Mucosa of gallbladder (tissue), 1 donor: ENCODE results near the gene EDDM13. TPM values are rescaled to one million over a fixed set of nuclear protein-coding genes. Genes with fewer than 3 reads are reported as not detected.
"Not testable (repeated sequence)": the region's sequence is repeated elsewhere in the genome, so short reads cannot be mapped to it uniquely, and the experiment has no call there.

Experiments
- DNase-seq: peaks from one replicate; pipeline ENCODE4 v3.0.0-alpha.2; 2020; ENCODE audit warnings: low spot score
- total RNA-seq: library from RNA; stranded (reverse); gene quantifications from one replicate; pipeline ENCODE4 v1.2.1, GENCODE V29; 2021
- donor health status: DM: no; HTN: no; CAD: no.

Gene EDDM13, protein sequence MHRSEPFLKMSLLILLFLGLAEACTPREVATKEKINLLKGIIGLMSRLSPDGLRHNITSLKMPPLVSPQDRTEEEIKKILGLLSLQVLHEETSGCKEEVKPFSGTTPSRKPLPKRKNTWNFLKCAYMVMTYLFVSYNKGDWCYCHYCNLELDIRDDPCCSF
- total RNA-seq = not detected

DNA sequence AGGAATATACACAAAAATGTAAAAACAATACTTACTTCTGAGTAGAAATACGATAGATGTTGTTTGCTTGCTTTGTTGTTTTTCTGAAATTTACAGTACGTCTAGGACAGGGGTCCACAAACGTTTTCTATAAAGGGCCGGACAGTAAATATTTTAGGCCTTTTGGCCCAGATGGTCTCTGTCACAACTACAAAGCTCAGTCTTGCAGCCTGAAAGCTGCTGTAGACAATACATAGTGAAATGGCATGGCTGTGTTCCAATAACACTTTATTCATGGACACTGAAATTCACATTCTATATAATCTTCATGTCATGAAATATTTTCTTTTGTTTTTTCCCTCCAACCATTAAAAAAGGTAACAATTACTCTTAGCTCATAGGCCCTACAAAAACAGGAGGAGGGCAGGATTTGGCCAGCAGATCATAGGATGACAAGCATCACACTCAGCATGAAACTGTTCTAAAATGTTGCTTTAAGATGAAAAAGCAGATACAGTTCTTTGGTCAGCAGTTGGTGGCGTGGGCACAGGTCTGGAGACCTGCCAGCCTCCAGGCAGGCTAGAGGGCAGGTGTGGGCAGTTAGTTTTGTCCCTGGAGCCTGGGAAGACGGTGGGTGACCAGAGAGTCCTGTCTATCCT, at the start of gene EDDM13:
TSS of gene EDDM13 (plus strand) at position 588 of the 638 bp plus-strand sequence. CDS start 87 bp downstream, outside the sequence.
- DNase-seq = no peak

DNA sequence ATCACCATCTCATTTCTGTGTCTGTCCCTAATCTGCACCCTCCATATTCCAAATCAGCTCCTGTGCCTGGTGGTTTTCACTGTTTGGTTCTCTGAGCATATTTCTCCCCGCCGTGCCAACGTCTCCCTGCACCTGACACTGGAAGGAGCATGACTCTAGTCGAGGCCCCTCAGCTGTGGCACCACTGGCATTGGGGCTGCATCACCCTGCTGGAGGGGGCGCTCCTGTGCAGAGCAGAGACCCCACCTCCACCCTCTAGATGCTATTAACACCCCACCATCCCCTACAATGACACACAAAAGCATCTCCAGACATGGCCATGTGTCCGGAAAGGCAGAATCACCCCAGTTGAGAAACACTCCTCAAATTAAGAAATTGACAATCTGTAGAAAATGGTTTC, 49.6 kb upstream of the EDDM13 start:
- no peak for DNase-seq

DNA sequence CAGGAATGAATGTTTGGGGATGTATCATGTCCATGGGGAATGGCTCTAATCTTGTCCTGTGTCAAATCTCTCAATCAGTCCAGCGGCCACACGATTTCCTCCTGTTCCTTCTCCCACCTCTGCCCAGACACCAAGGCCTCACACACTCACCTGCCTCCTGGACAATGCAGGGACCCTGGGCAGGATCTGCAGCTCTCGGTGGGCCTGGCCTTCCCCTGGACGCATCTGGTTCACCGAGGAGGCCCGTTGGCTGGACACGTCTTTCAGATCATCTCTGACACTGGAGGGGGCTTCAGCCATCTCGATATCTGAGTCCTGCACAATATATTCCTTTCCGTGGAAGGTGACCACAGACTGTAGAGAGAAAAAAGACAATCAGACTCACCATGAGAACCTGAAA, 49.1 kb upstream of the EDDM13 start:
- no peak for DNase-seq

DNA sequence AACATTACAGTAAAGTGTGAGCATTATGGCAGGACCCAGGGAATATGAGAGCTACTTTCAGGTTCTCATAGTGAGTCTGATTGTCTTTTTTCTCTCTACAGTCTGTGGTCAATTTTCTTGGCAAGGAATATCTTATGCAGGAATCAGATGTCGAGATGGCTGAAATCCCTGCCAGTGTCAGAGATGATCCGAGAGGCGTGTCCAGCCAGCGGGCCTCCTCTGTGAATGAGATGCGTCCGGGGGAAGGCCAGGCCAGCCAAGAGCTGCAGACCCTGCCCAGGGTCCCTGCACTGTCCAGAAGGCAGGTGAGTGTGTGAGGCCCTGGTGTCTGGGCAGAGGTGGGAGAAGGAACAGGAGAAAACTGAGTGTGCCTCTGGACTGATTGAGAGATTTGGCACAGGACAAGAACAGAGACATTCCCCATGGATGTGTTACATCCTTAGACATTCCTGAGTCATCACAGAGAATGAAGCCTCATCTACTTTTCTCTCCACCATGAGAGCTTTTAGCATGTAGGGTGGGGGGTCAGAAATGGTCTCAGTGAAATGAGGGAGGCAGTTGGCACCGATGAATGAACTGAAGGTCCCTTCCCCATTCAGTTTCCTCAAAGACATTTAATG, 27.3 kb upstream of the EDDM13 start:
- DNase-seq = no peak

DNA sequence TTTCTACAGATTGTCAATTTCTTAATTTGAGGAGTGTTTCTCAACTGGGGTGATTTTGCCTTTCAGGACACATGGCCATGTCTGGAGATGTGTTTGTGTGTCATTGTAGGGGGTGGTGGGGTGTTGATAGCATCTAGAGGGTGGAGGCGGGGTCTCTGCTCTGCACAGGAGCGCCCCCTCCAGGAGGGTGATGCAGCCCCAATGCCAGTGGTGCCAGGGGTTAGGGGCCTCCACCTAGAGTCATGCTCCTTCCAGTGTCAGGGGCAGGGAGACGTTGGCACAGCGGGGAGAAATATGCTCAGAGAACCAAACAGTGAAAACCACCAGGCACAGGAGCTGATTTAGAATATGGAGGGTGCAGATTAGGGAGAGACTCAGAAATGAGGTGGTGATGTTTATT, 26.8 kb upstream of the EDDM13 start:
- not testable (repeated sequence) for DNase-seq

DNA sequence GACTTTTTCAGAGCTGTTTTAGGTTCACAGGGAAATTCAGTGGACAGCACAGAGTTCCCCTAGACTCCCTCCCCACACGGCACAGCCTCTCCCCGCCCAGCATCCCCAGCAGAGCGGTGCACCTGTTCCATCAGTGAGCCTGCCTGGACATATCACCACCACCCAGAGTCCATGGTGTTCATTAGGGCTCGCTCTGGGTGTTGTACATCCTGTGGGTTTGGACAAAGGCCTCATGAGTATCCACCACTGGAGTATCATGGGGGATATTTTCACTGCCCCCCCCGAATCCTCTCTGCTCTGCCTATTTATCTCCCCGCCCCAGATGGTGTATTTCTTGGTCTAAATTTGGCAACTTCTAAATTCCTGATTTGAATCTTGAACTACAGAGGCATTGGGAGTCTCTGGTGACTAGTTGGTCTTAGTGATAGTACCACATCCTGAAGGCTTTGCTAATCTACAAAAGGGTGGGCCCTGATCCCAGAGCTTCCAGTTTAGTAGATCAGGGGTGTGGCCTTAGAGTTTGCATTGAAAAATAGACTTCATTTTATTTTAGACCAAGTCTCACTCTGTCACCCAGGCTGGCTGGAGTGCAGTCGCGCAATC, 23.7 kb upstream of the EDDM13 start:
- not testable (repeated sequence) for DNase-seq

DNA sequence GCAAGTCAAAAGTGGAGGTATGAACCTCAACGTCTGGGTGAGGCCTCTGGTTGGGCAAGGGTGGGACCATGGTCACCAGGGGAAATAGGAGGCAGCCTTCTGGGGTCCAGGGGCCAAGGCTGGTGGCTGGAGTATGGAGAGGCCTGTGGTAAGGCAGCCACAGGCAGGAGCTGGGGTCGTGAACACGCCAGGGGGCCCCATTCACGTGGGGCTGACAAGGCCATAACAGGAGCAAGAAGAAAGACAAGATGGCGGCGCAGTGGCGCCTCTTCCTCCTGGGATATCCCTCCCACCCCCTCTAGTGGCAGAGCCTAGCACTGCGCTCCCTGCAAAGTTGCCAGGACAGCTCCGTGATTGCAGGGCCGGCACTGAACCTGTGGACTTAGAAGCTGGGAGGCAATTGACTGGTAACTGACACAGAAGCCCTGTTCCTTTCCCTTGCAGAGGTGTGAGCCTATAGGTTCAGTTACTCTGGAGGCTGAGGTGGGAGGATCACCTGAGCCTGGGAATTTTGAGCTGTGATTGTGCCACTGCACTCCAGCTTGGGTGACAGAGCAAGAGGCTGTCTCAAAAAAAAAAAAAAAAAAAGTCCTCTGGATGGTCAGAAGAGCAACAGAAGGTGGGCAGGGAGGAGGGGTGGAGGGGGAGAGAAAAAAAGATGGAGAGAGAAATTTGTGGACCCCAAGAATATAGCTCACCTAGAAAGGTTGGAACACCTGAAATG, 19.7 kb upstream of the EDDM13 start:
- peak; percentile 76 for DNase-seq

DNA sequence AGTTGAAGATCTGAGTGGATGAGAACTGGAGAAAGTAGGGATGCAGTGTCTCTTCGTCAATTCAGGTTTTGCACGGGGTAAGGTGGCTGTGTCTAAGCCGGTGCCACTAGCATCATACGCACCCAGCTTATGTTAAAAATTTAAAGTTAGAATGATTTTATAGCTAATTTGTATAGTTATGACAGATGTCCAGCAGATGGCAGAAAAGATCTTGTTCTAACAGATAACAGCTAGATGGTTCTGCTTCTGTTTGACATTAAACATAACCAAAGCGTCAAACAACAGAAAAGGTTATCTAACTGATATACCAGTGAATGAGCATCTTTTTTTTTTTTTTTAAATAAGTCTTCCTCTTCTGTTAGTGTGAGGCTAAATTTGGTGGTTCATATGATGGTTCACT, 18.8 kb upstream of the EDDM13 start:
- no peak for DNase-seq

DNA sequence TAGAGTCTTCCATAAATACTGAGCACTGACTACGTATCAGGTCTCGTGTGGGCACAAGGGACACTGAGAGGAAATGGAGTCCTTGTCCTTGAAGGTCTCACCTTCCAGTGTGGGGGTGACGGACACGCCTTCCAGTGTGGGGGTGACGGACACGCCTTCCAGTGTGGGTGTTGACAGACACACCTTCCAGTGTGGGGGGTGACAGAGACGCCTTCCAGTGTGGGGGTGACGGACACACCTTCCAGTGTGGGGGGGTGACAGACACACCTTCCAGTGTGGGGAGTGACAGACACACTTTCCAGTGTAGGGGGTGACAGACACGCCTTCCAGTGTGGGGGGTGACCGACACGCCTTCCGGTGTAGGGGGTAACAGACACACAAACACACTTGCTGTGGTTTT, 14.3 kb upstream of the EDDM13 start:
- DNase-seq = no peak

DNA sequence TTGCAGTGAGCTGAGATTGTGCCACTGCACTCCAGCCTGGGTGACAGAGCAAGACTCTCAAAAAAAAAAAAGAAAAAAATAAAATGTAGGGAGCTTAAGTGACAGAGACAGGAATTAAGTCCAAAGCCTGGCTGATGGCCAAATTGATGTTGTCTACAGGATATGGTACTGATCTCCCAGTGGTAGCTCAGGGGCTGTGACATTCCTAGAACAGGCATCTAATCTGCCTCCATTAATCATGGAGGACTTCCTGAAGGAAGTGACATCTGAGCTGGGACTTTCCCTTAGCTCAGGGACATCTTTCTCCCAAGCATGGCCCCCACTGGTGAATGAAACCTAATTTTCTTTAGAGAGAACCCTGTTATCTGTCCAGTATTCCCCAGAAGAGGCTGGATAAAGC, 11.4 kb upstream of the EDDM13 start:
- no peak for DNase-seq

DNA sequence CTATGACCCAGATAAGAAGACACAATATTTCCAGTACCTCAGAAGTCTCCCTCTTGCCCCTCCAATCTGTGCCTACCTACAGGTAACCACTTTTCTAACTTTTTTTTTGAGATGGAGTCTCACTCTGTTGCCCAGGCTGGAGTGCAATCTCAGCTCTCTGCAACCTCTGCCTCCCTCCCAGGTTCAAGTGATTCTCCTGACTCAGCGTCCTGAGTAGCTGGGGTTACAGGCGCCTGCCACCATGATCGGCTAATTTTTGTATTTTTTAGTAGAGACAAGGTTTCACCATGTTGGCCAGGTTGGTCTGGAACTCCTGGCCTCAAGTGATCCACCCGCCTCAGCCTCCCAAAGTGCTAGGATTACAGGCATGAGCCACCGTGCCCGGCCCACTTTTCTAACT, 10.6 kb upstream of the EDDM13 start:
- DNase-seq = not testable (repeated sequence)

DNA sequence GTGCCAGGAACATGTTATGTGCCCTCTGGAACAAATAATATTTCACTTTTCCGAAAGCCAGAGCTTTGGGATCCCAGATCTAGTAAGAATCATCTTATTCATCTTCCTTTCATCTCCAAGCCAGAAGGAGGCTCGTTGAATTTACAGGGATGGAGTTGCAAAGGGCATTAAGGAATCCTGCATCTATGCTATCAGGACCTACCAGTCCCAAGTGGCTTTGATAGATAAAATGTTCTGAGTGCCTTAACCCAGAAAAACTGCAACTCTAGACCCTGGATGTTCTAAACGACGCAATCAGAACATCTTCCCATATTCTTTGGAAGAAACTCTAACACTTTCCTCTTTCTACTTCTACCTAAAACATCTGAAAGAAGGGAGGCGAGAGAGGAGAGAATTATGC, 9.2 kb upstream of the EDDM13 start:
- no peak for DNase-seq

DNA sequence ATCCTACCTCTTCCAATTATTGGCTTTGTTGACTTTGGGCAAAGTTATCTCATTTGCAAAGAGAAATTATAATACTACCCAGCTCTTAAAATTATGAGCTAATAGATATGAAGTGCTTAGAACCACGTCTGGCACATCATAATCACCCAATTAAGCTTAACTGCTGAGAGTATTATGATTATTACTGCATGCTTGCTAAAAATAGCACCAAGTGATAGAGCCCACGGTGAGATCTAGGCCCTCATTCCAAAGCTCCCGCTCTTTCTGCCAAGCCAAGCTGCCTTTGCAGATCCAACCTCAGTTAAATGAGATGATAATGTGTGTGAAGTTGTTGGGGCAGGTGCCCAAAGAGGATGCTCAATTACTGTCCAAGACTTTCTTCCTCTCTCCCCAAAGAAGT, 6.5 kb upstream of the EDDM13 start:
- no peak for DNase-seq

DNA sequence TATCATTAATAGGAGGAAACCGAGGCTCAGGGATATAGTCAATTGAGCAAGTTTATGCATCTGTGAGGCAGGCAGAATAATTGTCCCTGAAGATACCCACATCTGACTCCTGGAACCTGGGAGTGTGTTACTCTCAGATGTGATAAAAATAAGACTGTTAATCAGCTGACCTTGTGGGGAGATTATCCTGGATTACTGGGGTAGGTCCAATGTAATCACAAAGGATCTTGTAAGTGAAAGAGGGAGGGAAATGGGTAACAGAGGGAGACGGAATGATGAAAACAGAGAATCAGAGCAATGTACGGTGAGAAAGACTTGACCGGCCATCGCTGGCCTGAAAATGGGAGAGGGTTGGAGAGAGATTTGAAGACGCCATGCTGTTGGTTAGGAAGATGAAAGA, 3.2 kb upstream of the EDDM13 start:
- no peak for DNase-seq

DNA sequence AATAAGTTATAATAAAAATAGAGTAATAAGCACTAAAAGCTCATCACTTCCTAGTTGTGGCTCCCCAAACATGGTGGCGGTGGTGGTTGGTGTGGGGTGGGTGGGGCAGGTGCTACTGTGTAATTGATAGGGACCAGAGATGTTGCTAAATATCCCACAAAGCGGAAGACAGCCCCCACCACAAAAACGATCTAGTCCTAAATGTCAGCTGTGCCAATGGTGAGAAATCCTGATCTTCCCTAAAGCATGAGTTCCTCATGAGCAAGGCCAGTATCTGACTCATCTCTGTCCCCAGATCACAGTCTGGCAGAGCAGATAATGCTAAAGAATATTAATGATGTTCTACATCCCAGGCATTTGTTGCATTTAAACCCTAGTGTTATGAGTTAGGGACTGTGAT, 1.9 kb upstream of the EDDM13 start:
- DNase-seq = no peak

DNA sequence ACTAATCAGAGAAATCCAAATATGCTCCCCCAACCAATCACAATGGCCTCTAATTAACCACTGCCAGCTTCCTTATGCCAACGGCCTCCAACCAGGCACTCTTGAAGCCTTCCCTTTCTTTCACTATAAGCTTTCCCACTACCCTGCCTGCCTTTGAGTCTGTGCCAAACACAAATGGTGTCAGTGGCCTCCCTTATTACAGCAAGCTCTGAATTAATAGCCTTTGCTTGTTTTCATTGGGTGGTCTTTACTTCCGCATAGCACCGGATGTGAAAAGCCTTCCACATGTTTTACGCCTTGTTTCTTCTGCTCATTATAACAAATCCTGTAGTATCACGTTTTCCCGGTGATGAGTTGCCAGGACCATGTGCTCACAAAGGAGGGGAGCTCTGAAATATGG, 1.4 kb upstream of the EDDM13 start:
- DNase-seq = no peak

DNA sequence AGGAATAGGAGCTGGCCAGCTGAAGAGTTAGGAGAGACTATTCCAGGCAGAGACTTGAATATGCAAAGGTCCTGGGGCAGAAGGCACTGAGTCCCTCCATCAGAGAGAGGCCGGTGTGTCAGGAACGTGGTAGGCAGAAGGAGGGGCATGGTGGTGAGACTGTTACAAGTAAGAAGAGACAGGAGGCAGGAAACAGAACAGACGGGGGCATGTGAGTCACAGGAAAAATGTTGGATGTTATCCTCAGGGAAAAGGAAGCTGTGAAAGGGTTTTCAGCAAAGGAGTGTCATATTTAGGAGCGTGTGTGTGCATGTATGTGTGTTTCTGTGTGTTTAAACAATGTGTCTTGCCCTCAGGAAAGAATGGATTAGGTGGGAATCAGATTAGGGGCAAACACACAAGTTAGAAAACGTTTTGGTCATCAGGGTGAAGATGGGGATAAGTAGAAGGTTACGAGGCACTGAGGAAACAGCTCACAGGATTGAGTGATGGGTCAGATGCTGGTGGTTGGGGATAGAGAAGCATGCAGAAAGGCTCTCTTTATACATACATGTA, 1.1 kb downstream of the EDDM13 start:
- DNase-seq = no peak

DNA sequence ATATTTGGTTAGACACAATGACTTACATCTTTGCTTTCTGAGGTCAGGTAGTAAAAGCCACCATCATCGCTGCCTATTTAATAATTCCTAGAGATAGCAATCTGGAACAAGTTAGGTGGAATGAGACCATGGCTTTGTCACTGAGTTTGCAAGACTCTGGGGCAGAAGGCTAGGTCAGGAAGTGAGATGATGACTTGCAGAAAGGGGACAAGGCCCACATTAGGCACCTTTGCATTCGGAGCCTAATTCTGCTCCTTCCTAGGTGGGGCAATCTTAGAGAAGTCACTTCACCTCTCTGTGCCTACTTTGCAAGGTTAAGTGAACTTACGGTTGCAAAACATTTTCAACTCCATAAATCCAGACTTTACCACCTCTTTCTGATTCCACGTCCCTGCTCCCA, 10.3 kb downstream of the EDDM13 start:
- DNase-seq = no peak

DNA sequence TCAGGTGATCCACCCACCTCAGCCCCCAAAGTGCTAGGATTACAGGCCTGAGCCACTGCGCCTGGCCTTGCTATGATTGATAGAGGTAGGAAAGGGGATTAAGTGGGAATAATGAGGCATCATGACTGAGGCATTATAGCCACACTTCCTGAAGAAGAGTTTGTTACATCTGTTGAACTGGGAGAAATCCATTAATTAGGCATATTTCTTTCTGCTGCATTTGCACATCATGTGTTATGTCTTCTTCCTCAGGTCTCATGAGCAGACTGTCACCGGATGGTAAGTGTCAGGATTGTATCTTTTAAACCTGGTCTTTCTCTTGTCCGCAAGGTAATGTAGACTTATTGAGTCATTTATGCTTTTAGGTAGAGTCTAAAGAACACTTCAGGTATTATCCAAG, 12.2 kb downstream of the EDDM13 start:
- DNase-seq = no peak

DNA sequence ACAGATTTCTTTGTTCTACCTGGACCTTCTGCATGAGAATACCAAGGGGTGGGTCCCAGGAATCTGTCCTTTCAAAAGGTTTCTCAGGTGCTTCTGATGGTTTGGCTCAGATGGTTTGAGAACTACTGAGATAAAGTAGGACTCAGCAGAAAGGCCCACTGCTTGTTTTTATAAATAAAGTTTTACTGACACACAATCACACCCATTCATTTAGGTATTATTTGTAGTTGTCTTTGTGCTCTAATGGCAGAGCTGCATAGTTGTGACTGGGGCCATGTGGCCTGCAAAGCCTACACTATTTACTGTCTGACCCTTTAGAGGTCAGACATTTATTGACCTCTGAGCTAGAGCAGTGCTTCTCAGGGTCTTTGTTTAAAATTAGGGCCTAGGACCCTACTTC, 17.6 kb downstream of the EDDM13 start:
- DNase-seq = no peak

DNA sequence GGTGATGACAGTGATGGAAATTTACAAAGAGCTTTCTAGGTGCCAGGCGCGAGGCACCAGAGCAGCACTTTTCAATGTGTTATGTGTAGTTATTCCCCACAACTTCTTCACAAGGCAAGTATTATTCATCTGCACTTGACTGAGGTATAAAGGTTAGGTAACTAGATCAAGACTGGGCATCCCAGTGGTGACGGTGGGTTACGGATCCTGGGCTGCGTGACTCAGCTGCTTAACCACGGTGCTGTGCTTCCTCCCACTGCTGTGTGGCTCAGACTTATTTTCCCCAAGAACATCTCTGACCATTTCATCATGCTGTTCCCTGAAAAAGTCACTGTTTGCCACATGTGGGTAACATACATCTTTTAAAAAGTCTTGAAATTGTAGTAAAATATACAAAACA, 19.3 kb downstream of the EDDM13 start:
- no peak for DNase-seq

DNA sequence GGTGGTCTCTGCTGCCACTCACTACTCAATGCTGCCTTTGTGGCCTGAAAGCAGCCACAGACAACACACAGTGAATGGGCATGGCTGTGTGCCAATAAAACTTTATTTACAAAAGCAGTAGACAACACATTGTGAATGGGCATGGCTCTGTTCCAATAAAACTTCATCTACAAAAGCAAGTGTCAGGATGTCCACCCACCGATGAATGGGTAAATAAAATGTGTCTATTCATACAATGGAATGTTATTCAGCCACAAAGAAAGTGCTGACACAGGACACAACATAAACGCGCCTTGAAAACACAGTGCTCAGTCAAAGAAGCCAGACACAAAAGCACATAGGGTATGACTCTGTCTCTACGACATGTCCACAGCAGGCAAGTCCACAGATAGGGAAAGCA, 22.0 kb downstream of the EDDM13 start:
- no peak for DNase-seq
